Prostate gland (tissue), 2 donors: ENCODE measurements around the gene LMNA.

Experiments
- CTCF ChIP-seq, 4 experiments: fragments of 200-600 bp in 2 of 4; fragments of 450-650 bp in 2 of 4; sonication (generic) in 2 of 4; IDR thresholded peaks; 1 replicate in 3 of 4; 2 replicates in 1 of 4; pipeline ENCODE4 v1.5.1; 2016 to 2019; ENCODE audit warnings: antibody characterized with exemption in 4 of 4, mild to moderate bottlenecking in 2 of 4, moderate library complexity in 2 of 4
- POLR2A ChIP-seq: fragments of 450-650 bp; IDR thresholded peaks from one replicate; pipeline ENCODE4 v1.6.1; 2016; ENCODE audit warnings: antibody characterized with exemption, mild to moderate bottlenecking

- TF ChIP-seq CTCF (IDR thresholded peaks at IDR 0.05) (no peak), POLR2A (no peak)
Measured at GRCh38 chr1:156162430-156163037, 48.0 kb downstream of the LMNA start.
